ENCODE data around the gene SLC2A3. TPM values are rescaled to one million over a fixed set of nuclear protein-coding genes. Genes with fewer than 3 reads are reported as not detected.
"Not testable (repeated sequence)": the region's sequence is repeated elsewhere in the genome, so short reads cannot be mapped to it uniquely, and the experiment has no call there.

Gene SLC2A3
- 10 to 100 TPM in 1 of 2 donors, 1 to 10 TPM in 1; 8.9 to 11.8 TPM for total RNA-seq
- long read RNA-seq = 0 reads

- intact Hi-C loops (cut with DNase I, micrococcal nuclease) = loop anchor here in 1 of 2 donors (10.0 kb wide), 1 partner anchor 59 kb away; no protein-coding TSS in a partner anchor
- DNase-seq (peak in 1 of 2 donors; percentile 30), ATAC-seq (peak; percentile 50)
These were observed at the start of gene SLC2A3 for GRCh38 chr12:7935590-7936581. SLC2A3 (minus strand) TSS chr12:7936187; CDS start chr12:7936034, 153 bp downstream.

GRCh38 chr12:7984900-7985299, 48.9 kb upstream of the SLC2A3 start:
- intact Hi-C loops (cut with DNase I, micrococcal nuclease) = no loop called here
- no peak for ATAC-seq
- DNase-seq = no peak

- ATAC-seq; DNase-seq; intact Hi-C loops (cut with DNase I, micrococcal nuclease): not testable (repeated sequence)
These were observed 47.5 kb upstream of the SLC2A3 start for GRCh38 chr12:7983460-7983859.

- DNase-seq; intact Hi-C loops (cut with DNase I, micrococcal nuclease); ATAC-seq: not testable (repeated sequence)
These were observed 47.0 kb upstream of the SLC2A3 start for GRCh38 chr12:7983019-7983418.

- DNase-seq; ATAC-seq; intact Hi-C loops (cut with DNase I, micrococcal nuclease): not testable (repeated sequence)
These were observed 46.3 kb upstream of the SLC2A3 start for GRCh38 chr12:7982332-7982735.

- ATAC-seq = no peak
- intact Hi-C loops (cut with DNase I, micrococcal nuclease) = no loop called here
- DNase-seq = no peak
These were observed 45.5 kb upstream of the SLC2A3 start for GRCh38 chr12:7981446-7981845.

GRCh38 chr12:7977351-7978124, 41.6 kb upstream of the SLC2A3 start:
- not testable (repeated sequence) for DNase-seq
- peak; percentile 25 for ATAC-seq

GRCh38 chr12:7973457-7973825, 37.5 kb upstream of the SLC2A3 start:
- DNase-seq (no peak), ATAC-seq (no peak)
- intact Hi-C loops (cut with DNase I, micrococcal nuclease) = no loop called here

More at GRCh38 chr12:7977351-7978124, 41.6 kb upstream of the SLC2A3 start:
- intact Hi-C loops (cut with DNase I, micrococcal nuclease) = not testable (repeated sequence)

GRCh38 chr12:7972734-7973456, 36.9 kb upstream of the SLC2A3 start:
- intact Hi-C loops (cut with DNase I, micrococcal nuclease) = no loop called here

GRCh38 chr12:7972269-7972668, 36.3 kb upstream of the SLC2A3 start:
- DNase-seq; intact Hi-C loops (cut with DNase I, micrococcal nuclease); ATAC-seq: not testable (repeated sequence)

More at GRCh38 chr12:7972734-7973456, 36.9 kb upstream of the SLC2A3 start:
- ATAC-seq (no peak), DNase-seq (no peak)

GRCh38 chr12:7971765-7972164, 35.8 kb upstream of the SLC2A3 start:
- ATAC-seq; intact Hi-C loops (cut with DNase I, micrococcal nuclease); DNase-seq: not testable (repeated sequence)

- peak; percentile 74 for ATAC-seq
- DNase-seq = peak; percentile 75 to 82
- intact Hi-C loops (cut with DNase I, micrococcal nuclease) = no loop called here
These were observed 34.7 kb upstream of the SLC2A3 start for GRCh38 chr12:7970475-7971252.

- ATAC-seq (no peak), DNase-seq (no peak)
- intact Hi-C loops (cut with DNase I, micrococcal nuclease) = no loop called here
These were observed 30.6 kb upstream of the SLC2A3 start for GRCh38 chr12:7966563-7966962.

GRCh38 chr12:7964669-7965068, 28.7 kb upstream of the SLC2A3 start:
- intact Hi-C loops (cut with DNase I, micrococcal nuclease); ATAC-seq; DNase-seq: not testable (repeated sequence)

- ATAC-seq = no peak
- no peak for DNase-seq
- intact Hi-C loops (cut with DNase I, micrococcal nuclease) = no loop called here
These were observed 25.6 kb upstream of the SLC2A3 start for GRCh38 chr12:7961395-7962178.

- DNase-seq (peak in 1 of 2 donors; percentile 34), ATAC-seq (no peak)
- intact Hi-C loops (cut with DNase I, micrococcal nuclease) = no loop called here
These were observed 23.7 kb upstream of the SLC2A3 start for GRCh38 chr12:7959701-7960121.

GRCh38 chr12:7959278-7959677, 23.3 kb upstream of the SLC2A3 start:
- intact Hi-C loops (cut with DNase I, micrococcal nuclease) = no loop called here
- DNase-seq (no peak), ATAC-seq (no peak)
